Cortex of kidney (tissue), 1 donor: ENCODE data around the gene ERAS.

ENCODE experiments used
- DNase-seq: peaks from one replicate; lab custom pipeline; 2025; lab: John Stamatoyannopoulos, UW

Gene ERAS

DNA sequence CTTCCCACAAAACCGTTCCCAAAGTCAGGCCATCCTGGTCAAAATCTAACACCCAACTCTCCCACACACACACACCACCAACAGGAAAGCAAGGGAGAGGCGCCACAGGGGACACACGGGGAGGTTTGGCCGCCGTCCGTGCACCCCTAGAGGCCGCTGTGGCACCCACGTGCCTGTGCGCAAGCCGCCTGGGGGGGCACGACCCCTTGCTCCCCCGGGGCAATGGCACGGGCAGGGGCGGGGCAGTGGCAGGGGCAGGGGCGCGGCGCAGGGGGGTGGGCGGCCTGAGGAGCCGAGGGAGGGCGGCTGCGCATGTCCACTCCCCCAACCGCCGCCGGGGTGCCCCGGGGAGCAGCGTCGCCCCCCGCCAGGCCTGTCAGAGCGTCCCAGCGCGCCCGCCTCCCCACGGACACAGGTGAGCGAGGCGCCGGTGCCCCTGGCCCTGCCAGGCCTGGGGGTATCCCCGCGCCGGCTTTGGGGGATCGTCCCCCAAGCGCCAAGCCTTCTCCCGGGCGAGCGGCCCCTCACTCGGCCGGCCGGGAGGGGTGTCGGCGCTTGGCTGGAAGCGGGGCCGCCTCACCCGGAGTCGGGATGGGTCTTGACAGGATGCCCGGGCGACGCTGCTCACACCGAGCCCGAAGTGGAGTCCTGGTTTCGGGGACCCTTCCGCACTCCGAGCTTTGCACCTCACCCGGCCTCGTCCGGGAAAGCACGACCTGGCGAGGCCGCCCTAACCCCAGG, at the start of gene ERAS:
Gene ERAS (plus strand): TSS at position 379 of the 741 bp plus-strand sequence. CDS start 2,611 bp downstream, outside the sequence.
- DNase-seq: no peak

- DNase-seq: no peak
Measured at GRCh38 chrX:48776818-48777439, 49.4 kb upstream of the ERAS start.

DNA sequence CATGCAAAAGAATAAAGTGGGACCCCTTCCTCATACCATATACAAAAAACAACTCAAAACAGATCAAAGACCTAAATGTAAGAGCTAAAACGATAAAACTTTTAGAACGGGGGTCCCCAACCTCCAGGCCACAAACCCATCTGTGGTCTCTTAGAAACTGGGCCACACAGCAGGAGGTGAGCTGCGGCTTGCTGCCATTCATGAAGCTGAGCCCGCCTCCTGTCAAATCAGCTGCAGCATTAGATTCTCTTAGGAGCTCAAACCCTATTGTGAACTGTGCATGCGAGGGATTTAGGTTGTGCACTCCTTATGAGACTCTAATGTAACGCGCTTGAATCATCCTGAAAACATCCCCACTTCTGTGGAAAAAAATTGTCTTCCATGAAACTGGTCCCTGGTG, 46.9 kb upstream of the ERAS start:
- DNase-seq: no peak

DNA sequence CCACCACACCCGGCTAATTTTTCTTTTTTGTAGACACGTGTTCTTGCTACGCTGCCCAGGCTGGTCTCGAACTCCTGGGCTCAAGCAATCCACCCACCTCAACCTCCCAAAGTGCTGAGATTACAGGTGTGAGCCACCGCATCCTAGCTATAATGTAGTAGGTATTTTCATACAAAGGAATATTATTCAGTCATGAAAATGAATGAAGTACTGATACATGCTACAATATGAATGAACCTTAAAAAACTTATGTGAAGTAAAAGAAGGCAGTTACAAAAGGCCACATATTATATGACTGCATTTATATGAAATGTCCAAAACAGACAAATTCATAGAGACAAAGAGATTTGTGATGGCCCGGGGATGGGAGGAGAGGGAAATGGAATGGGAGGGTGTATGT, 44.6 kb upstream of the ERAS start:
- no peak for DNase-seq

- no peak for DNase-seq
Measured at GRCh38 chrX:48782216-48782615, 44.1 kb upstream of the ERAS start.

- no peak for DNase-seq
Measured at GRCh38 chrX:48782795-48783194, 43.5 kb upstream of the ERAS start.

- DNase-seq: no peak
Measured at GRCh38 chrX:48784726-48785125, 41.6 kb upstream of the ERAS start.

DNA sequence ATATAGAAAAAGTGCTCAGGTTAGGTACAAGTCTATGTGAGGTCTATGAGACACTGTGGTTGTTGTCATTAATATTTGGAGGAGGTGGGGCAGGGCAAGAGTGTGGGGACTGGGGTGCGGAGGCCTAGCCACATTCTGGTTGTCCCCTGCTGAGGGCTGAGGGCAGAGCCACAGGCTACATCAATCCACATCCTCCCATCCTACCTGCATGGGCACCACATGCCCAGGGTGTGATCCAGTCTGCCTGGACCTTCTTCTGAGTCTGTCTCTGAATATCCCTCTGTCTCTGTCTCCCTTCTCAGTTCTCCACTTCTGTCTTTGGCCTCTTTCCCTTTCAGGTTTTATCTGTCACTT, 41.1 kb upstream of the ERAS start:
- DNase-seq: no peak

- no peak for DNase-seq
Measured at GRCh38 chrX:48785540-48786214, 40.6 kb upstream of the ERAS start.

- DNase-seq: no peak
Measured at GRCh38 chrX:48786341-48786800, 39.9 kb upstream of the ERAS start, which contains the start of gene GATA1. Gene GATA1, plus strand, starts transcription at chrX:48786590. Its CDS starts 4,520 bp downstream, at chrX:48791110.

DNA sequence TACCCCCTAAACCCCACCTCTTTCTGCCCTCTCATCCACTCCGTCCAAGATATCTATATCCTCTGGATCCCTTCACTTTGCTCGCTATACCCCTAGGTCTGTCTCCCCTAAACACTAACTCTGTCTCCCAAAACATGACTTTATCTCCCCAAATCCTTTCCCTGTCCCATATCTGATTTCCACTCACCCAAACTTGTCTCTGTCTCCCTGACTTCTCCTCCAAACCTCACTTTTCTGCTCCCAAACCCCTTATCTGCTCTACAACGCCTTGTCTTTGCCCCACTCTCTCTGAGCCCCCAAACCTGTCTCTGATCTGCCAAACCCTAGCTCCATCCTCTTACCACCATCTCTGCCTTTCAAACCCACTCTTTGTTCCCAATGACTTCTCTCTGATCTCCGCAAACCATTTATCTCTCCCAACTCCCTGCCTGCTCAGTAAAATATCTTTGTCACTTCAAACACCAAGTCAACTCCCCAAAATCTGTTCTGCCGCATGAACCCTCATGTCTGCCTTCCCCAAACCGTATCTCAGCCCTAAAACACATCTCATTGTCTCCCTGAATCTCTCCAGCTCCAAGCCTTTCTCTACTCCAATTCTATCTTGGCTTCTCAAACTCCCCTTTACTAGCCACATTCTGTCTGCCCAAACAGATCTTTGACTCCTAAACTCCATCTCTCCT, 39.3 kb upstream of the ERAS start:
- no peak for DNase-seq

DNA sequence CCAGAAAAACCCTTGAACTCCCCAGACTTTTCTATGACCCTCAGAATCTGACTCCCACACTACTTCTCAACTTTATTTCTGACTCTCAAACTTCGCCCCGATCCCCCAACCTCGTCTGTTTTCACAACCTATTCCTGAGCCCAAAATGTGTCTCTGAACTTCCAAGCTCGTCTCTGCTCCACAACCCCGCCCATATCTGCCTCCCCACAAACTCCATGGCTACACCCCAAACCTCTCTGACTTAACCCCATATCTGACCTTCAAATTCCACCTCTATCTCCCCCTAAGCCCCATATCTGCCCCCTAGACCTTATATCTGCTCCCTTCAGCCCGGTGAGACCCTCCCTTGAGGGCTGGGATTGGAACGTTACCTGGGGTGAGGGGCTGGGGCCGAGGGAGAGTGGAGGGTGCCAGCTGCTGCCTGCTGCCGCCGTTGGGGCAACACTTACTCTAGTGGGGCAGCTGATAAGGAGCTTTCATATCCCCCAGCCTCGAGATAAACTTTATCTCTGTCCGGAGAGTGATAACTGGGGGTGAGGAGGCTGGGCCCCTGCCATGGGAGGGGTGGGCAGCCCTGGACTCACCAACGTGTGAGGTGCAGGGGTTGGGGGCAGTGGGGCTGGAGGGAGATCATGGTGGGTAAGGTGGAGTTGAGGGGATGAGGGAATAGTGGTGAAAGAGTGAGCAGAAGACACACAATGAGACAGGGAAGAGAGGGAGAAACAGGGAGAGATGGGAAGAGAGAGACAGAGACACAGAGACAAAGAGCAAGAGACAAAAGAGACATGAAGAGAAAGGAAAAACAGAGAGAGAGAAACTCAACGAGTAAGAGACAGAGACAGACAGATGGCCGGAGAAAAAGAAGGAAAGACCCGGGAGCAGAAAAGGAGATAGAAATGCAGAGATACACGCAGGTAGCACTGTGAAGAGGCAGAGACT, 38.5 kb upstream of the ERAS start:
- no peak for DNase-seq

DNA sequence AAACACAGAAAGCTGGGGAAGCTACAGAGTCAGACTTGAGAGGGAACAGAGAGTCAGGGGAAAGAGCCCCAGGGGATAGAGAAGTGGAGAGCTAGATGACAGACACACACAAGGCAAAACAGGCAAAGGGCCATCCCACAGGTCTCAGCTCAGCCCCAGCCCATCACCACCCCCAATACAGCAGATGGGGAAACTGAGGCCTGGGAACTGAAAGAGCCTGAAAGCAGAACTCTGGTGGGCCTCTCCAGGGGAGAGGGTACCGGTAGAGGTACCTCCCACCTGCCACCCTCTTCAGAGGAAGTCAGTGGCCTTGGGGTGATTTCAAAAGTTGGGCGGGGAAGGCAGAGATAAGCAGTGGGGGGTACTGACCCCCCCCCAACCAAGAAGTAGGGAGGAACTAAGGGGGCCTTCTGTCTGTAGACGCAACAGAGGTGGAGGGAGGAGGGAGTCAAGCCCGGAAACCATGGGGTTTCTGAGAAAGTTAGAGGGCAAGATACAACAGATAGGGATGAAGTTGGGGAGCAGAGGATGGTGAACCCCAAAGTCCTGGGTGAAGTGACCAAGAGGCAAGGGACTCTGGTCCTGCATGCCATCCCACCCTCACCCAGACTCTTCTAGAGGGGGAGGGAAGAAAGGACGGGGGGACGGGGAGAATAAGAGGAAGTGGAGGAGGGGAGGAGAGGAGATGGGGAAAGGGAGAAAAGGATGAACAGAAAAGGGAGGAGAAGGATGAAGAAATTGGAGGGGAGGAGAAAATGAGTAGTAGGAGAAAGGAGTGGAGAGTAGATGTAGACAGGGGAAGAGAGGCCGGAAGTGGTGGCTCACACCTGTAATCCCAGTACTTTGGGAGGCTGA, 36.7 kb upstream of the ERAS start:
- DNase-seq: no peak

DNA sequence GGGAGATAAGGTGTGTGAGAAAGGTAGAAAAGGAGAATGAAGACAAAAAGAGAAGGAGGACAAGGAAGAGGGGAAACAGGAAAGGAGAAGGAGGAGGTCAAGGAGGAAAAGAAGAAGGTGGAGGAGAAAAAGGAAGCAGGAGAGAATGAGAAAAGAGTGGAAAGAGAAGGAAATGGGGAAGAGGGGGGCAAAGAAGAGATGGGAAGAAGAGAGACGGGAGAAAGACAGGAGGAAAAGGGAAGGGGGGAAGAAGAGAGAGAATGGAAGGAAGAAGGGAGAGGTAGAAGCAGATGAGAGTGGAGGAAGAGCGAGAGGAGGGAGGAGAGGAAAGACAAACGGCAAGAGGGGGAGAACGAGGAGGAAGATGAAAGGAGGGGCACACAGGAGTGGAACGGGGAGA, 35.8 kb upstream of the ERAS start:
- DNase-seq: no peak

DNA sequence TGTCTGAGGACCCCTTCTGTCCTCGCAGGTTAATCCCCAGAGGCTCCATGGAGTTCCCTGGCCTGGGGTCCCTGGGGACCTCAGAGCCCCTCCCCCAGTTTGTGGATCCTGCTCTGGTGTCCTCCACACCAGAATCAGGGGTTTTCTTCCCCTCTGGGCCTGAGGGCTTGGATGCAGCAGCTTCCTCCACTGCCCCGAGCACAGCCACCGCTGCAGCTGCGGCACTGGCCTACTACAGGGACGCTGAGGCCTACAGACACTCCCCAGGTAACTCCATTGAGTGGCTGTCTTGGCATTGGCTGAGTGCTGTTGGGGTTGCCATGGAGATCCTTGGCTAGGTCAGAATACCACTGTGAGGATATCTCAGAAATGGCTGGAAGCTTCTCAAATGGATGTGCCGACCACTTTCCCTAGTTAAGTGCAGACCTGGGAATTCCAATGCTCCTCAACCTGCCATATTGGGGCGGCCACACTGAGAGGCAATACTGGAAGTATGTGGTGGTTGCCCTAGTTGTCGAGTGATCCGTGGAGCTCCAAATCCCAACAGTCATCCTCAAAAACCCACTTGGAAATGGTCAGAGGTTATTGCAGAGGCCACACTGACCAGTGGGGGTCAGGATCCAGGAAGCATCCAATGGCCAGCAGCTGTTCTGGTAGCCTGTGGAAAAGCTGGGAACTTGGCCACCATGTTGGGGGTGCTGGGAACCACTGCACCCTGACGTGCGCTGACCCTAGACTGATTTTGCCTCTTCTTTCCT, 35.1 kb upstream of the ERAS start:
- no peak for DNase-seq

DNA sequence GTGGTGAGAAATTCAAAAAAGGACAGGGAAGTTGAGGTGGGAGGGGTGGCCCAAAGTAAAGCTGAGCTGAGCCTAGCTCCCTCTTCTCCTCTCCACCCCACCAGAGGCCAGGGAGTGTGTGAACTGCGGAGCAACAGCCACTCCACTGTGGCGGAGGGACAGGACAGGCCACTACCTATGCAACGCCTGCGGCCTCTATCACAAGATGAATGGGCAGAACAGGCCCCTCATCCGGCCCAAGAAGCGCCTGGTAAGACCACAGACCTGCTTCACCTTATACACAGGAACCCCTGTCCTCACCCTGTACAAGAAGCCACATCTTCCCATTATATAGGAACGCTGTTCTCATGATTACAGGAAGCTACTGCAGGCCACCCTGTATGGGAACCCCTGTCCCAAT, 34.1 kb upstream of the ERAS start:
- DNase-seq: no peak

GRCh38 chrX:48793935-48794334, 32.4 kb upstream of the ERAS start:
- DNase-seq: no peak

DNA sequence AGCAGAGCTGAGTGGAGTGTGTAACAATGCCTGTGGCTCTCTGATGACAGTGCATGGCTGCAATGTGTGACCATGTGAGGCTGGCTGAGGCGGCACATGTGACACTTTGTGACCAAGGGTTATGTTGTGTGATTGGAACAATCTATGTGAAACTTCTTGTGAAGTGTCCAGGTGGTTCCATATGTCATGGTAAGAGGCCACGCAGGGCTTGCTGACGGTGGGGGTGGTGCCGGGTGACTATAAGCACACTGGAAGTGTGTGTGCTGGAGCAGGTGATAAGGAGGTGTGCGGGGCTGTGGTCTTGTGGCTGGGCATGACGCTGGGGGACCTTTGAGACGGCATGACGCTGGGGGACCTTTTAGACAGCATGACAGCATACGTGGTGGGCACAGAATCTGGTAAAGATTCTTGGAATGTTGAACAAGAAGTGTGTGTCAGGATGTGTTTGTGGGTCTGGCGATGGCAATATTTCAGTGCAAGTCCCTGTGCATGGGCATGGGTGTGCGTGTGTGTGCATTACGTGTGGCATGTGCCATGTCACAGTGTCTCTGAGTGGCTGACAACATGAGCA, 31.9 kb upstream of the ERAS start:
- DNase-seq: no peak

DNA sequence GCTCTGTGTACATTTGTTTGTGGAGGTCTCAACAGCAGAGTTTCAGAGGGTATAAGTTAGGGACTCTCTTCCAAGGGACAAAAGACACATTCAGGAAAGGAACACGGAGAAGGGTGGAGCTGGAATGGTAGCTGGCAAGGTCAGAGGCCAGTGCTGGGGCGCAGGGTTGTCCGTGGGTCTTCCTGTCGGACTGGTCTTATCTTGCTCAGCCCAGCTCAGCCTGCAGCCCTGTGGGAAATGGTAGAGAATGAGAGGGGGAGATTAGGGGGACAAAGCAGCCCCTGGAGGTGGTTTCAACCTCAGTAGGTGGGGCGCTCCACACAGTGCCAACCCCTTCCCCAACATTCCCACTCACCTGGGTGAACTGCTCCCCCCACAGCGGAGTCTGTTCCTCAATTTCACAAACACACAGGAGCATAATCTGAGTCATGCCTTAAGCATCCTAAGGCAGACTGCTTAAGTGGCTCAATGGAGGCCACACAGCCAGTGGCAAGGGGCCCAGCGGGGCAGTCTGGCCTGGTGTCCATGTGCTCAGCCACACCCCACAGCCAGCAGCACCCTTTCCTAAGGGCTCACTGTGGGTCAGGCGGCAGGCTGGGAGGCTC, 31.3 kb upstream of the ERAS start:
- DNase-seq: no peak
